ENCODE measurements around the gene NELL1.

NELL1 gene

GRCh38 chr11:20875889-20876288, 206.5 kb downstream of the NELL1 start:
- DNase-seq (ENCODE audit: low read depth) = no peak

DNA sequence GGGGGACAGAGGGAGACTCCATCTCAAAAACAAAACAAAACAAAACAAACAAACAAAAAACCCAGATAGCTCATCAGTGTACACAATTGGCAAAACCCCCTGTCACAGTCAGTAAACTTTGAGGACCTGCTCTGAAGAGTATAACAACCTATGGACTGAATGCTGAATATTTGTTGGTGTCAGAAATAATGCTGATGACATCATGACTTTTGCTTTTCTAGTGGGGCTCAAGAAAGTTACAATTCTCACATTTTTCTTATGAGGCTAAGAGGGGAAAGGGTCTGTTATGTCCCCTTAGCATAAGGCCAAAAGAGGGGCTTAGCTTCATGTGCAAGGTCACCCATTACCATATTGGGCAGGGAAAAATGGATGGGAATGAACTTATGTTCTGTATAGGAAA, 207.4 kb downstream of the NELL1 start:
- no peak for DNase-seq (ENCODE audit: low read depth)

DNA sequence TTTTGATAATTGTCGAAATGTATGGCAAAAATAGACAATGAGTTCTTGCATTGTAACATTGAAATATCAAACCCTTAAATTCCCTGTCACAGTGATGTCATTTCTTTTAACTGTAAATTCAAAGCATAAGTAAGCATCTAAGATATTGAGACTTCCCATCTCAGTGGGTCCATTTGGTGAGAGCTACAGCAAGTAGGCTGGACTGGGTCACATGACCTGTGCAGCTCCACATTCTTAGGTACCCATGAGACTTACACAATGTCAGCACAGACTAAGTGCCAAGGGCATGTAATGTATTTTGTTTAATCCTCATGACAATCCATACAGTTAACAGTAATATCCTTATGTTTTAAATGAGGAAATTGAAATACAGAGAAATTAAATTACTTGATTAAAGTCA, 210.7 kb downstream of the NELL1 start:
- DNase-seq (ENCODE audit: low read depth) = no peak

- no peak for DNase-seq (ENCODE audit: low read depth)
These were observed 212.1 kb downstream of the NELL1 start for GRCh38 chr11:20881328-20882079.

DNA sequence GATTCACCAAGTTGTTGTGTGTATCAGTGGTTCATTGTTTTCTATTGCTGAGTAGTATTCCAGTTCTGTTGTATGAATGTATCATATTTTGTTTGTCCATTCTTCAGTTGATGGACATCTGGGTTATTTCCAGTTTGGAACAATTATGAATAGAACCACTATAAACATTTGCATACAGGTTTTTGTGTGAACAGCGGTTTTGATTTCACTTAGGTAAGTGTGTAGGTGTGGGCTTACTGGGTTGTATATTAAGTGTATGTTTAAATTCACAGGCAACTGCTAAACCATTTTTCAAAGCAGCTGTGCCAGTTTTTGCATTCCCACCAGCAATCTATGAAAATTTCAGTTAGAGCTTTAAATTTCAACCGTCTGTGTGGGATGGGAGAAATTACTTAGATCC, 217.8 kb downstream of the NELL1 start:
- no peak for DNase-seq (ENCODE audit: low read depth)

DNA sequence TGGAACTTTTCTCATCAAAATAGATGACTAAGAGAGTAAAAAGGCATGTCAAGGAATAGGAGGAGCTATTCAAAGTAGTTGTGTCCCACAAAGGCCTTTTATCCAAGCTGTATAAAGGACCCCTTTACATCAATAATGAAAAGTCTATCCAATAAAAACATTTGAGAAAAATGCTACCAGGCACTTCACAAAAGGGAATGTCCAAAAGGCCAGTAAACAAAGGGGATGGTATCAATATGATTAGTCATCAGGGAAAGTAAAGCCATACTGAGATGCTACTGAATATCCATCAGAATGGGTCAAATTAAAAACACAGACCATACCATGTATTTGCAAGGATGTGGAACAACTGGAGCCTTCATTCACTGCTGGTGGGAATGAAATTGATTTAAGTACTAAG, 224.9 kb downstream of the NELL1 start:
- DNase-seq (ENCODE audit: low read depth) = no peak

DNA sequence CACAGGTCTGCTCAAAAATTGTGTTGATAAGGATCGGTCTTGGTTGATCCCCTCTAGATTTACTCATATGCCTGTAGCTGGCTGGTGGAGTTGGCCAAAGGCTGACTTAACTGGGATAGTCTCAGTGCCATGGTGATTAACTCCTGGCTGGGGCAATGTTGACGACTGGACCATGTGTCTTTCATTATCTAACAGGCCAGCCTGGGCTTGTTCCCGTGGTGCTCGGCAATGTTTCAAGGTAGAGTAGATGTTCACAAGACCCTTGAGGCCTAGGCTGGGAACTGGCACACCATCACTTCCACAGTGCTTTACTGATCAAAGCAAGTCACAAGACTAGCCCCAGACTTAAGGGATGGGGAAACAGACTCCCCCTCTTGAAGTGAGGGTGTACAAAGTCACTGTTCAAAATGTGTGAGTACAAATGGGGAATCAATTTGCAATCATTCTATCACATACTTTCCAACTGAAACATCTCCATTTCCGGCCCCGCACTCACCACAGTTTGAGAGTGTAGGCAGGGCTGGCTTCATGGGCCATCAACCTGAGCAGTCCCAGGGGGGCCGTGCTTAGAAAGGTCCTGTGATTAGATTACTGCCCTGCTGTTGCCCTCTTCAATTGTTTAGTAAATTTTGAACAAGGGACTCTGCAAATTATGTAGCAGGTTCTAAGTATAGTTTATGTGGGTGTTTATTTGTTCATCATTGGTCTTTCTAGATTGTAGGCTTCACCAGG, 240.8 kb downstream of the NELL1 start:
- DNase-seq (ENCODE audit: low read depth) = no peak

GRCh38 chr11:20910733-20911132, 241.3 kb downstream of the NELL1 start:
- no peak for DNase-seq (ENCODE audit: low read depth)

- DNase-seq (ENCODE audit: low read depth) = no peak
These were observed 242.9 kb downstream of the NELL1 start for GRCh38 chr11:20912065-20912821.

GRCh38 chr11:20912922-20913512, 243.6 kb downstream of the NELL1 start:
- no peak for DNase-seq (ENCODE audit: low read depth)

DNA sequence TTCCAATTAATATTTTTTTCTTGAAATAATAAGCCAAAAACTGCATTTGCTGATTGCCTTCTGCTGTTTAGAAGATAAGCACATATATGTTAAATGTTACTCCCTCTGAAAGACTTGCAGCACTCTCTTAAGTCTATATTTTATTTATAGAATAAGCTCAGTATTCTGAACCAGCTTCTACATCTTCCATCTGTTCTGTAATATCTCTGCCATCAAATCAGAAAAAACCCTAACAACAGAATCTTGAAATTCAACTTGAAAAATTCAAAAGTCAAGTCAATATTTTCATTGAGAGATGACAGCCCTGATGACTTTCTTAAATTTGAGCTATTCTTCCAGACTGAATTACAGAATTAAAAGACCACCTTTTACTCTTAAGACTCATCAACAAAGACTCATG, 247.9 kb downstream of the NELL1 start:
- no peak for DNase-seq (ENCODE audit: low read depth)

- DNase-seq (ENCODE audit: low read depth) = no peak
These were observed 257.6 kb downstream of the NELL1 start for GRCh38 chr11:20926799-20927540.

DNA sequence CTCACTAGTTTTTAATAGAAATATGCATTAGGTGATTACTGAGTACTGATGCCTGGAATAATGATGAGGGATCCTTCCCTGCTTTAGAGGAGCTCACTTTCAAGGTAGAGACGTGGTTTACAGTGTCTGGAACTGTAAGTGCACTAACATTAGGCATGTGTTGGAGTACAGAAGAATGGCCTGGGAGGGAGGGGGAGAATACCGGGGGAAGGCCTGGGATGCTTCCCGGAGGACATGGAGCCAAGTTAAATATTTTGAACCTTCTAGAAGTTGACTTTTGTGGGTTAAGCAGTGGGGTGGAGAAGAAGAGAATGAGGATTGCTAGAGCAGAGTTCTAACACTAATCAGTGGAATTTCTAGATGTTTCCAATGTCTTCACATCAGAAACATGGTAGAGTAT, 261.6 kb downstream of the NELL1 start:
- DNase-seq (ENCODE audit: low read depth) = no peak

- DNase-seq (ENCODE audit: low read depth) = no peak
These were observed 263.7 kb downstream of the NELL1 start for GRCh38 chr11:20933086-20933485.

GRCh38 chr11:20933958-20934357, 264.6 kb downstream of the NELL1 start:
- DNase-seq (ENCODE audit: low read depth) = no peak

GRCh38 chr11:20934516-20934915, 265.1 kb downstream of the NELL1 start:
- no peak for DNase-seq (ENCODE audit: low read depth)

- no peak for DNase-seq (ENCODE audit: low read depth)
These were observed 268.4 kb downstream of the NELL1 start for GRCh38 chr11:20937826-20938225.

GRCh38 chr11:20949585-20949984, 280.2 kb downstream of the NELL1 start:
- no peak for DNase-seq (ENCODE audit: low read depth)

DNA sequence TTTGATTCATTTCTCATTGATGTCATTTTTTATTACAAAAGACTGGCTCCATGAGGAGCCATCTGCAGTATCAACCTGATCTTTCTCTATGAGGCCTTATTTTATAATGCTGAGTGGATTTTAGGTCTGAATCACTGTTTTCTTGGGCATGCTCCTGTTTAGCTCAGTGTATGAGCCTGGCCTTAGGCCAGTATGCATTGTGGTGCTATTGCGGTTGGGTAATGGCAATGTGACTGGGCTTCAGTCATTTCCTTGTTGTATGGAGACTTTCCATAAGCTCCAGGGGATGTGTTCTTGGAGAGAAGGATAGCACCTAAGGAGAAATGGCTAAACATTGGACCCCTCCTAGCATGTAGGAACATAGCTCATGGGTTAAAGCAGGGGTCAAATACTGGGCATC, 293.2 kb downstream of the NELL1 start:
- no peak for DNase-seq (ENCODE audit: low read depth)

DNA sequence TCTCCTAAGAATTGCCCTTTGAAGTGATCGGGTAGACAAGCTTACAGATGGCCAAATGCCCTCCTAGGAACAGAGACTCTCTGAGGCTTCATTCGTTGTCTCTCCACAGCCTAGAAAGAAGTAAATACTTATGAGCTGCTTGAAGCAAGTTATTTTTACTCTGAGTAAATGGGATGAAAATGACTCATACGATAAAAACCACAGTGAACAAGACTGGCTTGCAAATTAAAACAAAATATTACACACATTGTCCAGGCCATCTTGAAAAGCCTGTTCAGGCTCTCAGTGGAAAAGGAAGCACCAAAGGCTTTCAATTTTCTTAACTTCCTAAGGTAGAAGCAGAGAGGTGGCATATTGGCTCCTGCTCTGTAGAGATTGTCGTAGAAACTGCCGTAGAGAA, 294.2 kb downstream of the NELL1 start:
- DNase-seq (ENCODE audit: low read depth) = no peak

DNA sequence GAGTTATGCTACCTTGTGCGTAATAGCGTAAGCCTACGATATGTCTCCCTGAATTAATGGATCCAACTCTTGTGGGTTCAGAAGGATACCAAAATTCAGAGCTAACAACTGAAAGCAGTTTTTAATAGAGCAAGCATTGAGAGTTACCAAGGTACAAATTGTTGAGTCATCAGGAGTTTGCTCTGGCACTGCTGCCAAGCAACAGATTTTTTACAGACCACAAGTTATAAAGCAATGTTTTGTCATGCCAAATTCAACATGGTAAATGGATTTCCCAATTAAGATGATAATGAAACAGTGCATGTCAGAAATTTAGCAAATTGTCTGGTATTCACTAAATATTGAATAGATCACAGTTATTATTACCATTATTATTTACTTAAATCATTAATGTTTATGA, 295.6 kb downstream of the NELL1 start:
- no peak for DNase-seq (ENCODE audit: low read depth)

GRCh38 chr11:20966489-20966888, 297.1 kb downstream of the NELL1 start:
- DNase-seq (ENCODE audit: low read depth) = no peak
